Adipose tissue (tissue), 3 donors: ENCODE measurements around the gene RGS6. TPM values are rescaled to one million over a fixed set of nuclear protein-coding genes. Genes with fewer than 3 reads are reported as not detected.

Source experiments
- H3K27ac ChIP-seq: one replicate; pipeline ENCODE4 v1.5.1; 2013; ENCODE audit warnings: low read depth, low read length
- WGBS, 3 donors: extraction: QIAGEN DNeasy Blood & Tissue Kit; methylation state at CpG; one replicate each; pipeline ENCODE4 v1.1.7; 2013; 5-methylcytosine and 5-hydroxymethylcytosine counted together
- polyA plus RNA-seq, 3 donors: library from polyadenylated mRNA; stranded (reverse); fragments of 200-250 nt; gene quantifications; one replicate each; pipeline ENCODE4 v1.2.3, GENCODE V29; 2013
- donor health status: healthy with polysubstance abuse.
- donor health status: Bipolar disorder and iron deficiency.
- donor health status: healthy.

RGS6 gene
- polyA plus RNA-seq, 3 donors = 0.79 to 1.9 (median 1.6) TPM

GRCh38 chr14:72606879-72607278 lies 674.6 kb downstream of the RGS6 start:
- H3K27ac ChIP-seq = no peak overlapping the region
- WGBS, 3 donors = 85 to 95% (median 89%) methylated on average over 1 of the region's 1 CpG

- H3K27ac ChIP-seq = no peak overlapping the region
- WGBS, 3 donors = 87 to 90% (median 89%) methylated on average over 12 of the region's 12 CpGs
Measured at GRCh38 chr14:72607386-72608130, 675.3 kb downstream of the RGS6 start.

GRCh38 chr14:72608391-72609204 lies 676.4 kb downstream of the RGS6 start:
- H3K27ac ChIP-seq = no peak overlapping the region
- WGBS, 3 donors = 84 to 87% (median 87%) methylated on average over 8 of the region's 8 CpGs

DNA sequence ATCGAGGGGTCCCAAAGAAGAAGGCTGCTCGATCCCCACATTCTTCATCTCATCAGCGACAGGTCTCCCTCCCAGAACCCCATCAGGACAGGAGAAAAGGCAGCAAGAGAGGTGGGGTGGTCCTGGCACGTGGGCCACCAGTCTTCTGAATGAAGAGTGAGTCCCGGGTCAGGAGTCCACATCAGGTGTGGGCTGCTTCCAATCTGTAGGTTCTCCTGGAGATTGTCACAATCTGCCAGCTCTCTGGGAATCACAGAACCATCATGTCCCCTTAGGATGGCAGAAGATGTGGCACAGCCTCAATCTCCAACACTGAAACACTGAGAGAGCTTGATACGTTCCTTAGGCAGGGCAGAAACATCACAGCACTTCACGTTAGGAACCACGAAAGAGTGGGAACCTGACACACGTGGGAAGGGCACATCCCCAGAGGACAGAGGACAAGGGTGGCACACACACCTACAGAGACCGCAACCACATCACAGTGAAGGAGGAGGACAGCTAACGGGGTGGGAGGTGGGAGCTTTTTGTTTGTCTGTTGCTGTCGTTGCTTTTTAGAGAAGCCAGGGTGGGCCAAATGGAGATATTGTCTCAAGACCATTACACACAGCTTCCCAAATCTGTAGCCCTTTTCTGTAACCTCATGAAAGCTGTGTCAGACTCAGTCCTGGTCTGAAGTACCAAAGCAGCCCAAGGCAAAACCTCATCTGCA lies 677.1 kb downstream of the RGS6 start:
- no peak overlapping the region for H3K27ac ChIP-seq
- WGBS, 3 donors = 85 to 92% (median 89%) methylated on average over 12 of the region's 12 CpGs

DNA sequence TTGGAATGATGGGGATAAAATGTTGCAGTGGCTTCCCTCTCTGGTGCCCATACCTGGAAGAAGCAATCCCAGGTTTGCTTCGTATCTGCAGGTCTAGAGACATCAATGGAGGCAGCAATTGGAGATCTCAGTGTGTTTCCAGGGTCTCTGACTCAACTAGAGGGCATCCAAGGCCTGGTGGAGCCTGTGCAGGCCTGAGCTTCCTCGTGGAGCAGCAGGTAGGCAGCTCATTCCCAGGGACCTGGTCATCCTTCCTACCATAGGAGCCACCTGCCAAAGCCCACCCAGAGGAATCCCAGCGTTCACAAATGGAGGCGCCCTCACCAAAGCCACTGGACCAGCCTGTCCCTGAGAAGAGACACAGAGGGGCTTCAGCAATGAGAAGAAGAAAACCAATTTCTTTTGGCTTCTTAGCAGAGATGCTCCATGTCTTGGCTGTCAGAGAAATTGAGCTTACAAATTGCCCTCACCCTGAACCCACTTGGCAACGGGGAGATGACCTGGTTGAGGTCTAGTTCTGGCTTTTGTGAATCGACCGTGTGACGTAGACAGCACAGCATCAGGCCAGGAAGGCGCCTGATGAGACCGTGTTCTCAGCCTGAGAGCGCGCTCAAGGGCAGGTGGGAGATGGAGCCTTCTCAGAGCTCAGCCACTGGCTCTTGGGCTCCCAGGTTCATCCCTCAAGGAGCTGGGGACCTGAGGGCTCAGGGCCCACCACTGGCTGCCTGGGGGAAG lies 678.0 kb downstream of the RGS6 start:
- no peak overlapping the region for H3K27ac ChIP-seq
- 90 to 94% (median 90%) methylated on average over 12 of the region's 12 CpGs for WGBS, 3 donors

DNA sequence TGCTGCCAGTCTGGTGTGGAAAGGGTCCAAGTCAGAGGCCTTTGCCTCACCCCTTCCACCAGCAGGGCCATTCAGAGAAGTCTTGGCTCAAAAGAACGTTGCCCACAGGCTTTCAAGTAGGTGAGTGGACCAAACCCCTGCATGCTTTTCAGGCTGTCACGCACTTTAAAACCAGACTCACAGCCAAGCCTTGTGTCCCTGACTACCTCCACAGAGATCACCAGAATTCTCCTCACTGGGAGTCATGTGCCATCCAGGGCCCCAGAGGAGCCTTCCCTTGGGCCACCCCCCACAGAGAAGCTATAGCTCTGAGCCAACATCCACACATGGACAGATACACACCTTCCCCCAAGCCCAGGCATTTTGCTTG lies 678.6 kb downstream of the RGS6 start:
- 81 to 91% (median 89%) methylated on average over 2 of the region's 2 CpGs for WGBS, 3 donors
- no peak overlapping the region for H3K27ac ChIP-seq

DNA sequence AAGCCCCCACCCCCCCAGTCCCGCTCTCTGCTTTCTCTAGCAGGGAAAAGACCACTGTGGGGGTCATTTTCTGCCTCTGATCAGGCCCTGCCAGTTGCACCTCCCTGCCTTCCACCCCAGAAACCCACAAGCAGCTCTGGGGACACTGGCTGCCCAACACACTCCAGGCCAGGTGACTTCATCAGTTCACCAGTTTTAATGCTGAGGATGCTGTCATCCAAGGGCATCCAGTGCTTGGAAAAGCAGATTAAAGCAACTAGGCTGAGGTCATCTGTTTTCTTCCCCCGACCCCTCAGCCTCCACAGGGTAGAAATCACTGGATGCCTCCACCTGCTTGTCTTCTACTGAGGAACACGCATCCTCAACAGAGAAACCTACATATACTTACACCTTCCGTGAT lies 679.3 kb downstream of the RGS6 start:
- WGBS, 3 donors = 89 to 94% (median 94%) methylated on average over 4 of the region's 4 CpGs
- H3K27ac ChIP-seq = no peak overlapping the region

GRCh38 chr14:72612041-72612440 lies 679.8 kb downstream of the RGS6 start:
- no peak overlapping the region for H3K27ac ChIP-seq
- WGBS, 3 donors = 92 to 97% (median 96%) methylated on average over 4 of the region's 4 CpGs

- 51 to 60% (median 52%) methylated on average over 13 of the region's 13 CpGs for WGBS, 3 donors
Measured at GRCh38 chr14:72613231-72613974, 681.2 kb downstream of the RGS6 start.

DNA sequence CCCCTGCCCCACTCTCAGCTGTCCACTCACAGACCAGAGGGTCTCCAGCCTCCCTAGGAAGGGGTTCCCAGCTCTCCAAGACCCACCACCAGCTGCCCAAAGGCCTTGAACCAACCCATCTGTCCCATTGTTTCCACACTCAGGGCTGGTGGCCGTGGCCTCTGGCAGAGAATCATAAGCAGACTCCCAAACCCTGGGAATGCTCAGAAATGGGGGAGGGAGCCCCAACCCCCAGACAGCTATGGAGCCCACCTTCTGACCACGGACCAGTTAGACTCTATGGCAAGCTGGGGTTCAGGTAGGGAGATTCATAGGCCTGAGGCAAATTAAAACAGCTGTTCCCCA lies 681.7 kb downstream of the RGS6 start:
- WGBS, 3 donors = 61 to 95% (median 87%) methylated on average over 2 of the region's 2 CpGs
- no peak overlapping the region for H3K27ac ChIP-seq

More at GRCh38 chr14:72613231-72613974, 681.2 kb downstream of the RGS6 start:
- no peak overlapping the region for H3K27ac ChIP-seq

DNA sequence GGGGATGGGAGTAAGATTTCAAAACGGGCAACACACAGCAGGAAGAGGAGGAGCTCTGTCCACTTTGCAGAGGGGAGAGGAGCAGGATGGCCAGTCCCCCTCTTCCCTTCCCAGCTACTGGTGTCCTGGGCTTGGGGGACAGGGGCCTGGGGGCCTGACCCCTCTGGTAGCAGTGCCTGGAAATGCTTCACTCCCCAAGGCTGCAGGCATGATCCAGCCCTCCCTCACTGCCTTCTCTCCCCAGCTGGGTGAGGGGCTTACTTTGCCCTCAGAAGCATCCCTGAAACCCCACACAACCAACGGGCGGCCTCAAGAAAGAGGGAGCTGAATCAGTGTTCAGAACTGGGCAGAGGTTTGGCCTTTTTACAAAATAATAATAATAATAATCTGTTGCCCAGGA lies 682.1 kb downstream of the RGS6 start:
- 82 to 84% (median 83%) methylated on average over 3 of the region's 3 CpGs for WGBS, 3 donors
- no peak overlapping the region for H3K27ac ChIP-seq

GRCh38 chr14:72614891-72615415 lies 682.7 kb downstream of the RGS6 start:
- WGBS, 3 donors = 74 to 83% (median 76%) methylated on average over 10 to 11 of the region's 11 CpGs
- H3K27ac ChIP-seq = no peak overlapping the region

GRCh38 chr14:72615451-72616121 lies 683.4 kb downstream of the RGS6 start:
- WGBS, 3 donors = 54 to 85% (median 59%) methylated on average over 9 of the region's 9 CpGs
- H3K27ac ChIP-seq = no peak overlapping the region
